ENCODE results near the gene TSSC4.

Gene TSSC4

GRCh38 chr11:2434506-2435255, 34.1 kb downstream of the TSSC4 start:
- DNase-seq (ENCODE audit: low read depth) = no peak

- DNase-seq (ENCODE audit: low read depth) = no peak
These were observed 34.9 kb downstream of the TSSC4 start for GRCh38 chr11:2435288-2436012.

DNA sequence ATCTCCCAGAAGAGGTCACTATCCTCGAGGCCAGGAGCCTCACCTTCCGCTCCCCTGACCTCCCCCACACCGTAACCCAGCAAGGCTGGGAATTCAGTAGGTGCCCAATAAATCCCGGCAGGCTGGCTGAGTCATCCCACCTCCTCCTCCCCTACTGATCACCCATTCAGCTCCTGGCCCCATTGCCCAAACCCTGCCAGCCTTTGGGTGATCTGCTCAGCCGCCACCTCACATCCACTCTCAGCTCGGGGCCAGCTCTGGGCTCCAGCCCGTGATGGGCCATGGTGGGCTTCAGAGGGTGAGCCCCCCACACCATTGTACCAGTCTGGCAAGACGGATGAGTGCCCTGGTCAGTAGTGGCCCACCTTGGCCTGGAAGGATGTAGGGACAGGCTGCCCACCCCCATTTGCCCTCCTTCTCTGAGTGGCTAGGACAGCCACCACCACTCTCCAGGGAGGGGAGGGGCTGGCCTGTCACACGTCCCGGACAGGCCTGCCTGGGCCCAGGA, 35.5 kb downstream of the TSSC4 start:
- no peak for DNase-seq (ENCODE audit: low read depth)

DNA sequence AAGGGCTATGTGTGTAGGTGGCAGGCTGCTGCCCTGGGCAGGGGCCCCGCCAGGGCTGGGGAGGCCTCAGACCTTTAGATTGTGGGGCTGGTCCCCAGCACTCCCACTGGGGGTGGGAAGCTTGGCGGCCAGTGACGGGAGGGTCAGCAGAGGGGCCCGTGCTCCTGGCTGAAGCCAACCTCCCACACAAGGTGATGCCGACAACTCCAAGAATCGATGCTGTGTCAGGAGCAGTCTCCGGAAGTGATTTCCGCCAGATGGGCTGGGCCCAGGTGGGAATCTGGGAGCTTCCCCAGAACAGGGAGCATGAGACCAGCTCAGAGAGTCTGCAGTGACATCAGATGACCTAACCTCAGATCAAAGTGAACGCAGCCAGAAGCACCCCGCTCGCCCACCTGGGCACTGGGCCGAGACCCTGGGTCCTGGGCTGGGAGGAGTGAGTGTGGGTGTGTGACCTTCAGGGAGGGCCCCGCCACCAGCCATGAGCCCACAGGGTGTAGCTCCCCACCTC, 36.0 kb downstream of the TSSC4 start:
- no peak for DNase-seq (ENCODE audit: low read depth)

- no peak for DNase-seq (ENCODE audit: low read depth)
These were observed 37.0 kb downstream of the TSSC4 start for GRCh38 chr11:2437516-2437915.

GRCh38 chr11:2439820-2440219, 39.3 kb downstream of the TSSC4 start:
- no peak for DNase-seq (ENCODE audit: low read depth)

GRCh38 chr11:2440646-2441045, 40.1 kb downstream of the TSSC4 start:
- no peak for DNase-seq (ENCODE audit: low read depth)

- no peak for DNase-seq (ENCODE audit: low read depth)
These were observed 40.6 kb downstream of the TSSC4 start for GRCh38 chr11:2441171-2441570.

DNA sequence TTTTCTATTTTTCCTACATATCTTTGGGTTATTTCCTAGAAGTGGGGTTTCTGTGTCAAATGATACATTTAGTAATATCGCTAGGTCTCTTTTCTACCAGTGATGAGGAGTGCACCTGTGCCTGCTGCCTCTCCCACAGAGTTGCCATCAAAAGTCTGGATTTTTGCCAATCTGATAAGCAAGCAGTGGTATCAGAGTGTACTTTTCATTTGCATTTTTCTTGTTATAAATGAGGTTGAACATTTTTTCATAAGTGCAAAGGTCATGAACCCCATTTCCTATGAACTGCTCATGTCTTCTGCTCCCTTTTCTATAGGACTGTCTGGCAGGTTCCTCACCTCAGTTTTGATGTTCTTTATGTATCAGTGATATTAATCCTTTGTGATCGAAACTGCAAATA, 42.0 kb downstream of the TSSC4 start:
- DNase-seq (ENCODE audit: low read depth) = no peak

- DNase-seq (ENCODE audit: low read depth) = no peak
These were observed 42.9 kb downstream of the TSSC4 start for GRCh38 chr11:2443406-2443805.

- DNase-seq (ENCODE audit: low read depth) = no peak
These were observed 43.6 kb downstream of the TSSC4 start, which contains the start of gene TRPM5 for GRCh38 chr11:2443881-2444820. TRPM5 (minus strand) TSS chr11:2444514; CDS start chr11:2423036, 21,478 bp downstream.

GRCh38 chr11:2444821-2445745, 44.5 kb downstream of the TSSC4 start, which contains the start of gene KCNQ1:
KCNQ1 (plus strand) TSS chr11:2445008; CDS start chr11:2445099, 91 bp downstream.
- no peak for DNase-seq (ENCODE audit: low read depth)

- DNase-seq (ENCODE audit: low read depth) = no peak
These were observed 45.4 kb downstream of the TSSC4 start for GRCh38 chr11:2445746-2446551.

DNA sequence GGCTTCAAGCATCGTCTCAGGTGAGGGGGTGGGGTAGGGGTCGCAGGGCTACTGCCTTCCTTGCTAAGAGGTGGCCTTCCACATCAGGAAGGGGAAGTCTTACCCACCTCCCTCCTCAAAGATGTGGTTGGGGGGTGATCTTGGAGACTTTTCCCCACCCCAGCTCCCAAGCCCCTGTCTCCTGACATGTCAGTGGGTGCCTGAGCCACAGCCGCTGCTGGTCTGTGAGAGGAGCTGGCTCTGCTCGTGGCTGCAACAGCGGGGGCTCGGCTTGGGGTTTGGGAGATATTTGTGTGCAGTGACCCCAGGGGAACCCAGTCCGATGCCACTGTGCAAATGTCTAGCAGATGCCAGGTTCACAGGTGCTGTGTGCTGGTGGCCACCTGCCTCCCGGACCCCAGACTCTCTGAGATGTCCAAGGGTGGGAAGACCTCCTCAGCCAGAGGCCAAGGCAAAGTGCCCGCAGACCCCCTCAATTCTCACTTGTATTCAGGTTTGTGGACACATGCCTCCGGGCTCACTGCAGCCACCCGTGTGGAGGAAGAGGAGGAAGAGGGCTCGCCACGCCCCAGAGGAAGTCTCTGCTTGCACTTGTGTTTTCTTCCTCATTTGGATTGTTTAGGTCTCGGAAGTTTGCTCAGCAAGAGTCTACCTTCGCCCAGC, 46.2 kb downstream of the TSSC4 start:
- no peak for DNase-seq (ENCODE audit: low read depth)

DNA sequence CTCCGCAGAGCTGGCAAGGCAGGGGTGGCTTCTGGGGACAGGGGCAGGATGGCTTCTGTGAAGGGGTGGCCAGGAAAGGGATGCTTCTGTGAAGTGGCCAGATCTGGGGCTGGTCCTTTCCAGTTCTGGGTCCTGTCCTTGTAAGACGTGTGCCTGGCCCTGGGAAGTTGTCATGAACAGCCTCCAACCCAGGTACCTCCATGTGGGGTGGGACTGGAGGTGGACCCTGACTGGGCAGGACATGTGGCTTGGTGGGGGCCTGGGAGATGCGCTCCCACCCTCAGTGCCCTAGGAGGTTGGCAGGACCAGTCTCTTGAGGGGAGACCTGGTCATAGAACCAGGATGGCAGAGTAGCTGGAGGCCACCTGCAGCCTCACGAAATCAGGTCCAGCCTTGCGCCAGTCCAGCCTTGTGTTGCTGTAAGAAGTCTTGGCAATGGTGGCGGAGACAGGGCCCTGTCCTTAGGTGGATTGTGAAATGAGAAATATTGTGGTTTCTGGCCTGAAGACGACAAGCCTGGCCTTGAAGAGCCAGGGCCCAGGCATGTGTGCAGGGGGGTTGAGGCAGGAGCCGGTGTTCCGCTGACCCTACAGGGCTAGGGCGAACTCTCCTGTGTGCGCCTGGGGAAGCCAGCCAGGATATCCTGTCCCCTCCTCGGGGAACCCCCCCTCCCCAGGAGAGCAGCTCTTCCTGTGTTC, 46.9 kb downstream of the TSSC4 start:
- no peak for DNase-seq (ENCODE audit: low read depth)

GRCh38 chr11:2447951-2448650, 47.6 kb downstream of the TSSC4 start:
- no peak for DNase-seq (ENCODE audit: low read depth)

DNA sequence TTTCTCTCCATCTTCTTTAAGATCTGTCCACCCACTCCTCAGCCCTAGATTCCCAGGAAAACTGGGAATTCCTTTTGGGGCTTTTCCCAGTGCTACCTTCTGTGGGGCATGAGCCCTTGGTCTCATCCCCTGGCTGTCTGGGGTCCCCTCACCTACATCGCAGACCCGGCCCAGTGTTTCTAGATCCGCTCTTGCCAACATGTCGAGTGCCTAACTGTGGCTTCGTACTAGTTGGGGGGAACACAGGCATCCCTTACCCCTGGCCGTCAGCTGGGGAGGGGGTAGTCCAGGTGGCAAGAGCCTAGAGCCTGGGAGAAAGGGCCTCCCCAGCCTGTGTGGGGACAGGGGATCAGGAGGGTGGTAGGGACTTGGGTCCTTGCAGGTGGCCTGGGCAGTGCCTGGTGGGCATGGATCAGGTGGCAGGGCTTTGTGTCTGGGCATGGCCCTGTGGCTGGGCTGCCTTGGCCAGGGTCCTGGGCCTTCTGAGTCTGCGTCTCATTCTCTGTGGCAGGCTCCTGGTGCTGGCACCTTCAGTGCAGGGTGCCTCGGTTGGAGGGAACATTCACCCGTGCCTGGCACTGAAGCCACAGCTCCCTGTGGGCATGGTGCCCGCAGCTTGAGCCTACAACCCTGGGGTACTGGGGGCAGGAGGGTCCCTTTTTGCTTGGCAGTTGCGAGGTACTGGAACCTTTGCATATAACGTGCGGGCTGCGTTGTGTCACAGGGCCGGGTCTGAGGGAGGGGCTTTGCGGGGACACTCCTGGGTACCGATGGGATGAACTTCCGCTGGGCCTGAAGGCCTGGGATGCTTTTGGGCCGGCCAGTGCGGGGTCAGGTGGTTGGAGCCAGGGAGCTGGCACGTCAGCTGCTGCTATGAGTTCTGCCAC, 48.4 kb downstream of the TSSC4 start:
- DNase-seq (ENCODE audit: low read depth) = no peak
